Activated gamma-delta T cell treated with Interleukin-2 at 50 U/mL for 16 hours (primary cell): ENCODE data around the gene KRT83.

ENCODE experiments used
- DNase-seq: peaks from one replicate; pipeline ENCODE4 v3.0.0-alpha.2; 2020

Gene KRT83

DNA sequence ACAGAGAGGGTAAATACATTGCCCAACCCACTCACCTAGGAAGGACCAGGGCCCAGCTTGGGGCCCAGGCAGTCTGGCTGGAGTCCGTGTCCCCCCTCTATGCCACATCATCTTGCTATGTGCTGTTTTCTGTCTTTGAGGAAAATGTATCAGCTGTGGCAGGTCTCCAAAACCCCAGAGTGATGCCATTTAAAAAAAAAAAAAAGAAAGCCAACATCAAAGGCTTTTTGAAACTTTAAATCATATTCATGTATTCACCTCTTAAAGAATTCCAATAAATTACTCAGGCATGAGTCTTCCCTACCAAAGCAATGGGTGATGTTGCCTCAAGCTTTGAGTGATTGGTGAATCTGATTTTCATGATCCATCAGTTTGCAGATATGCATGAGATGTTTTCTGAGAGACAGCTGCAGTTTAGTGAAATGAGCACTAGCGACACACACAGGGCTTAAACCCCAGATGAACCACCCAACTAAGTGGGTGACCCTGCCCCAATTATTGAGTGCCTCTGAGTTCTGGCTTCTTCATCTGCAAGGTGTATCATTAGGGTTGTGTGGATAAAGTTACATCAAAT is 35.9 kb downstream of the KRT83 start:
- DNase-seq = no peak

DNA sequence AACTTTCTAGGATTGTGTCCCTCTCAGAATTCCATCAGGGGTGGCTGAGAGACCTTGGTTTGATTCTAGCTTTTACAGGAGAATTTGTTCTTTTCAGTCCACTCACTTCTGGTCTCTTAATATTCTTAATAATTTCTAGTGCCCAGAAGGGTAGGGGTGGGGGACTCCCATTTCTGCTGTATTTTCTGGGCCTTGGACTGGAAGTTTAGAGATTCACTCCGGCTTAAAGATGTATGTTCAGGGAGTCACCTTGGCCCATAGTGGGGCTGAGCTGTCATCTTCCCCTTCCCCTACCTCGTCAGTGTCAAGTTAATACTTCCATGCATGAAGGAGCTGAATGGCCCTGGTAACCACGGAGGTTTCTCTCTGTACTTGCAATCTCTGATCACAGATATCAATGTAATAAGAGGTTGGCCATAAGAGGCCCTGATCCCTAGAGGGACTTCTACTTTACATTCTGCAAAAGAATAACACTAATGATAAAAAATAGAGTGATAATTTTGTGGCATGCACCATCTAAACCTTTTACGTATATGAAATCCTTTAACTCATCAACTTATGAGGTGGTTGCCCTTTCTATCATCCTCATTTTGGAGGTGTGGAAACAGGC is 36.5 kb downstream of the KRT83 start:
- DNase-seq = no peak

DNA sequence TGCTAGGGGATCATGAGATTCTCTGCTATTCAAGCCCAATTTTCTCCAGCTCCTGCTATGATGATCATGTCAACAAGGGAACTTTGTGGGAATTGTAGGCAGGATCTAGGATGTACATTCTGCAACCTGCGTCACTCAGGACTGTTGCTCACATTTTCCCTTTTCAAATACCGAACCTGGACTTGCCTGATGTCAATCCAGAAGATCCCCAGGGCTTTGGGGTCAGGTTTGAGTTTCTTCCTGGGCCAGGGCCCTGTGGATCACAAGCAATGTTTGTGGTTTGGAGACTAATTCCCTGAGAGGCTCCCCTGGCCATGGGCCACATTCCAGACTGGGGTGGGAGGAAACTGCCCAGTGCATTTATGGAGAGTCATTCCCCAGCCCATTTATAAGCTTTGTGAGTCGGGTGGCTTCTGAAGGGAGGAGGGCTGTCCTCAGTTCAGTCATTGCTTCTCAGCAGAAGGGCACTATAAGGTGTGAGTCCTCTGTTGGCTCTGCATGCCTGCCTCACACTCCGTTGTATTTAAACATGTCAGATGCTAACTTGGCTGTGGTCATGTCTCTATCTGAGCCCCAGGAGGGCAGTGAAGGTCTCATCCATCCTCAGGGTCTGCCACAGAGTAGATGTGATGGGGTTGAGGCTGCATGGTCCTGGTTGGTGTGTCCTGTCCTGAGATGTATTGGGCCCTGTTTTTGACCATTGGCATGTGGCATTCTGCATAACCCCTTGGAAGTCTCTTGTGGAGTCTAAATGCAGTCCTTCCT is 40.2 kb downstream of the KRT83 start:
- no peak for DNase-seq

DNA sequence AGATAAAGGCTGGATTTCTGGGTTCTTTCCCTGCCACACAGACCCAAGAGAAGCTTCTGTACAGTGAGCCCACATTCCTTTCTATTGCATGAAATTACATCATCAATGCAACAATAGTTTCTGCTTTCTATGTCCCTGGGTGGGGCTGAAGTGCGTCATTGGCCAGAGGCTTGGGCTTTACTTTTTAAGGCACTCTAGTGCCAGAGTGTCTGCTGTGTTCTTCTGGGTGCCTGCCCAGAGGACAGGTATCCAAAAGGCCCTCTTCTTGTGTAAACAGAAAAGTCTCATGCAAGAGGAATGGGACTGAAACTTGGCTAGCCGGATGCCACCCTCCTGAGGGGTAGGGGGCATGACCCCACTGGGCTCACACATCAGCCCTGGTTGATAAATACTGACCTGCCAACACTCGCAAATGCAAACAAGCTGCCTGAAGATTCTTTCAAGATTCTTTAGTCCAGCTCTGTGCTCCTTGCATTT is 40.8 kb downstream of the KRT83 start:
- no peak for DNase-seq

DNA sequence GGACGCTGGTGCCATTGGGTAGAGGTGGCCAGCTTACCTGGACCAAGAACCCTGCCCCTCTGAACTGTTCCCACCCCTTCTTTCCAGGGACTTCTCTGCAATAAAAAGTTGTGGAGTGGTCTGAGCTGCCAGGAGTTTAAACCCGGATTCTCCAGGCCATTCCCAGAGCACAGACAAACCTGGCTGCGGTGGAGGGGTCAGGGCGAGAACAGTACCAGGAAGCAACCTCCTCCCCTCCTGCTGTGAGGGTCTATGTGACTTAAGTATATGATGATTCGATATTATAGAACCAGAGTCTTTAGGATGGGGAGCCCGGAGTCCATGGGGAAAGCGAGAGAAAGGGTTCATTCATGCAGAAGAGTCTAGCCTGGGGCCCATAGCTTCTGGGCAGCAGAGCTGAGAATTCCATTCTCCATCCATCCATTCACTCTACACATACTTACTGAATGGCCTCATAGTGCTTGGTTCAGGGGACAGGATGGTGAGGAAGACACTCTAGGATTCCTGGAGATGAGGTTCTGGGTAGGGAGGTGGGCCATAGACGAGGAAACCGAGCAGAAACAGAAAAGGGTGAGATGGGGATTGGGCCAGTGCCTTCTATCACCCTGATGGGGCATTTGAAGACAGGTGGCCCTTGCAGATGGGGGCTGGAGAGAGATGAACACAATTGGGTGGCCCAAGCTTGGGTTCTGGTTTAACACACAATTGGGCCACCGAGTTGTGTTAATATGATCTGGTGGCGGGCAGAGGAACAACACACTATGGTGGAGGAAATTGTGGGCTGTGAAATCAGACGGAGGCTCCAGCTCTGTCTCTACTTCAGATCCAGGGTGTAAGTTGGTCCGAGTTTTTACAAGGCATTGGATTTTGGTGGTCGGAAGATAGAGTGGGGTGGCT is 41.5 kb downstream of the KRT83 start:
- DNase-seq = no peak

DNA sequence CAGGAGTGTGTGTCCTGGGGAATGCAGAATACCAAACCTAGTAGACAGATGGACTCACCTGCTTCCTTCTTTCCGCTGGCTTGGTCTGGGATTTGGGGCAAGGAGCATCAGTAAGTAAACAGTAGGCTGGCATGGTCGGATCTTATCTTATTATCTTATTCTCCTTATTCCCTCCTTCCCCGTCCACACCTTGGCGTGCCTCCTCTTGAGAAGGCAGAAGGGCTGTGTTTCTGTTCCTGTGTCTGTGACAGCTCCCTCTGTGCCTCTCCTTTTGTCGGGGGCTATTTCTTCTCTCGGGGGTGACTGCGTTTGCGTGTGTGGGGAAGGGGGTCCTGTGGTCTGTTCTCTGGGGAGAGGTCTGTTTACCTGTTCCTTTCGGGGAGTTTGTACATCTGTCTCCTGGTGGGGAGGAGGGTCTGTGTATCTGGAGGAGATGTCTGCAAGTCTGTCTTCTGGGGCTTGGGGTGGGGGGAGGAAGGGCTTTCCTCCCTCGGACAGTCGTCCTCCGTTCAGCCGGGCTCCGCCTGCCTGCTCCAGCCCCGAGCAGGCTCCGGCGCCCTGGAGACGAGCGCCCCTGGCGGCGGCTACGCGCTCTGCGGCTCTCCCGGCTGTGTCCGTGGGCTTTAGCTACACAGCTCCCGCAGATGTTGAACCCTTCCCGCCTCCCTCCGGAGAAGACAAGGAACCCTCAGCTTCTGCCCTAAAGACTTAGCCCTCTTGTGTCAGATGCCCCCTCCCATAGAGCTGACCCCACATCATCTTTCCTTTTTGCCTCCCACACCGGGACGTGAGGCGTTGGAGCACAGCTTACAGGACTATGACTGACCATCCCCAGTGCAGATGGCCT is 42.4 kb downstream of the KRT83 start:
- DNase-seq = peak; percentile 63

DNA sequence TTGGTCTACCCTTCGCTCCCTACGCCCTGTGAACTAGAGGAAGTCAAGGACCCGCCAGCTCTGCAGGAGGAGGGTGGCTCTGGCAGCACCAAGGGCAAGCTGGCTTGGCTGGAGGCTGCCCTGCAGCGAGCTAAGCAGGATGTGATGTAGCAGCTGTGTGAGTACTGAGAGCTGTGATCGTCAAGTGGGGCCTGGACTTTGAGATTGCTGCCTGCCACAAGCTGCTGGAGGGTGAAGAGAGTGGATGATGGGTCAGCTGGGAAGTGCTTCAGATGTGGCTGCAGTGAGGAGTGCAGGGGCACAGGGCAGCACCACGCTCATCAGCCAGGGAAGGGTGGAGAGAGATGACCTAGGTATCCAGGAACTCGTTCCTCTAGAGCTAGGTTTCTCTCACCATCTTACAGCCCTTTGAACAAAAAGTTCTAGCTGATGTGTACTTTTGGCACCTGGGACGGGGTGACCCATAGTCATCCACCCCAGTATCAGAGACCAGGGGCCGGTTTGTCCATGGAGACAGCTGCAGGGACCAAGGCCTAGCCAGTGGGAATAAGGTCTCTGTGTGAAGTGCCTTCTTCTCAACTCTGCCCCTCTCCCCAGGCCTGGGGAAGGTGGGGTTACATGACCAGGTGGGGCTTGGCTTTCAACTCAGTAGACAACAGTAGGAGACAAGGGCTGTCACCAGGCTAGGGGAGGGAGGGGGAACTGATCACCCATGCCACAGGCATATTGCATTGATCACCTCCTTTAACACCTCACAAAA is 43.5 kb downstream of the KRT83 start:
- DNase-seq = no peak

DNA sequence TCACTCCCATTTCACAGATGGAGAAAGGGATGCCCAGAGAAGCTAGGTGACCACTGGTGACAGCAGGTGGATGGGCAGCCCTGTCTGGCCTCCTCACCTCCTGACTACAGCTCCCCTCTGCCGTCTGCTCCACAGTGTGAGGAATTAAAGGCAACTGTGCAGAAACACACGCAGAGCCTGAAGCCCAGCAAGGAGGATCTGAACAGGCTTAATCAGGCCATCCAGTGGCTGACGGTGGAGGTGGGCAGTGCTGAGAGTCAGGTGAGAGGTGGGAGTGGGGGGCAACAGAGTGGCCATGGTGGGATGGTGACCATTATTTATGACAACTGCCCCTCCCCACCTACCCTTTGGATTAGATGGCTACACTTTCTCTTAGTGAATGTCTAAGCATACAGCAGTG is 45.5 kb downstream of the KRT83 start:
- DNase-seq = no peak

DNA sequence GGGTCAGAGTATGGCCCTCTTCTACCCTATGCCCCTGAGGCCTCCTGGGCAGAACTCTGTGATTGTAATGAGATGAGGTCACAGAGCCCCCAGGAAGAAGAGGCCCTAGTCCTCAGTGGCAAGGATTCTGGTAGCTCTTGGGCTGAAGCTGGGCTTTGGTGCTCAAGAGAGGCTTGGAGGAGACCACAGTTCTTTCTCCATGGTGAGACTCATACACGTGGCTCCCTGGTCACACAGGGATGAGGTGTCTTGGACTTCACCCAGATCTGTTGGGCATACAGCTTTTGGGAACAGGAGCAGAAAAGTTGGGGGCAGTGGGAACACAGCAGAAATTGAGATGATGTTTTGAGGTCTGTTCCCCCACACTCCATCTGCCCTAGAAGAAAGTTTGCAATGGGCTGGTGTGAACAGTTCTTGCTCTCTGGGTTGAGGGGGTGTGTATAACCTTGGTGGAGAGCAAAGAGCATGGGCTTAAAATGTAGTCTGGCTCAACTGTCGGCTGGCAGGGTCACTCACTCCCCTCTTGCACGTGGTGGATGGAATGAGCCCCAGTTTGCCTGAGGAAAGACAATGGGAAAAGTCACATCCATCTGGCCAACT is 46.6 kb downstream of the KRT83 start, which contains the start of gene KRT86:
TSS of gene KRT86 (plus strand) at position 125 of the 600 bp plus-strand sequence. CDS start 27,272 bp downstream, outside the sequence.
- DNase-seq = no peak

DNA sequence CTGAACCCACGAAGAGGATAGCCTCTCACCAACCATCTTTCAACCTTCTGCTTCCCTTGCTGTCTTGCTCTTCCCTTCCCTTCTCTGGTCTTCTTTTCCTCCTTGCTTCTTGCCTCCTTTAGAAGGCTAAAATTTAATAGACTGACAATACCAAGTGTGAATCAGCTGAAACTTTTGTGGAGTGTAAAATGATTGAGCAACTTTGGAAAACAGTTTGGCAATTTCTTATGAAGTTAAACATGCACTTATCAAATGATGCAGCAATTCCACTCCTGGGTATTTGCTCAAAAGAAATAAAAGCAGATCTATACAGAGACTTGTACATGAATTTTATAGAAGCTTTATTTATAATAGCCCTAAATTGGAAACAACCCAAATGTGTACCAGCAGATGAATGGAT is 50.0 kb downstream of the KRT83 start:
- no peak for DNase-seq

DNA sequence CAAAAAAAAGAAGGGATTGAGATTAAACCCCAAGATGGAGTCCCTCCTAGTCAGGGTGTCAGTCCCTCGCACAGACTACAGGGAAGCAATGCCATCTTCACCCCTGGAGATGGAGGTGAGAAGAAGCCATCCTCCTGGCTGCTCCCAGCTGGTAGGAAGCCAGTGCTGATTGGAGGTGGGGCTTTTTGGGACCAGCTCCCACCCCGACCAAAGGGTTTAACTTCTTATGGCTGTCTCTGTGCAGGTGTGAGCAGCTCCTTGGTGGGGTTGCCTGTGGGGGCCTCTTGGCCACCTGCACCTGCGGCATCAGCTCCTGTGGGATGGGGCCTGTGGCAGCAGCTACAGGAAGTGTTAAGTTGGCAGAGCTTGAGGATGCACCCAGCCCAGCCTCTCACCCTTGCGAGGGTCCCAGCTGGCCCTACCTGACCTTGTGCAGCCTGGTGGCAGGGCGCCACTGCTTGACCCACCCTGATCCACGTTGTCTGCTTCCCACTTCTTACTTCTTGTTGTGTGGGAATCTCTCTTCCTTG is 50.6 kb downstream of the KRT83 start:
- no peak for DNase-seq

DNA sequence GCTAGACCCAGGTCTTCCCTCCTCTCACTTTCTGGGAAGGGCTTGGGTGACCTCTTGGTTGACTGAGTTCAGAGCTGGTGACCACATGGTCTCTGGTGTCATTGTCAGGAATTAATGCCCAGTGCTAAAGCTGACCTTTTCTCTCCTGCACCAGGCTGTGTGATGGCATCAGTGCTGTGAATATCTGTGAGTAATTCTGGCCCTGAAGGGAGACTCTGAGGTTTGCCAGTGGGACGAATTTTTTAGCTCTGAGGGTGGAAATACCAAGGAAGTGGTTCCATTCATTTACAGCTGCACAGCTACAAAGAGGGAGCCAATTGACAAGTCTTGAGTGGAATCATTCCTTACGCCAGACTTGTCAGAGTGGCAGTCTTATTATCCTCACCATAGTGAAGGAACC is 53.0 kb downstream of the KRT83 start:
- no peak for DNase-seq

DNA sequence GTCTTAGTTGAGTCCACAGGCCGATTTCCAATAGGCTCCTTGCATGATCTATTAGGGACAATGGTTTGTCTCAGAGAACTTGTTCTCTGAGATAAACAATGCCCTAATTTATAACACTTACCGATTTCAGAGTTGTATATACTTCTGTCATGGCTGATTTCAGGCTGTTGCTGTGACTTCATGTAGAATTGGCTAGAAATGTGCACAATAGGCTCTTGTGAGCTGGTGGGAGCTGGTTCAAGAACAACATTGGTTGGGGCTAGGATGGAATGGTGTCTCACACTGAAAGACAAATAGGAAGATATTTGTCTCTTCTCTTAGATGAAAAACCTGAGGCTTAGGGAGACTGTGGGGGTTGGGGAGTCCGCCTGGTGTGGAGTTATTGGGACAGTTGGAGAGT is 53.5 kb downstream of the KRT83 start:
- no peak for DNase-seq

DNA sequence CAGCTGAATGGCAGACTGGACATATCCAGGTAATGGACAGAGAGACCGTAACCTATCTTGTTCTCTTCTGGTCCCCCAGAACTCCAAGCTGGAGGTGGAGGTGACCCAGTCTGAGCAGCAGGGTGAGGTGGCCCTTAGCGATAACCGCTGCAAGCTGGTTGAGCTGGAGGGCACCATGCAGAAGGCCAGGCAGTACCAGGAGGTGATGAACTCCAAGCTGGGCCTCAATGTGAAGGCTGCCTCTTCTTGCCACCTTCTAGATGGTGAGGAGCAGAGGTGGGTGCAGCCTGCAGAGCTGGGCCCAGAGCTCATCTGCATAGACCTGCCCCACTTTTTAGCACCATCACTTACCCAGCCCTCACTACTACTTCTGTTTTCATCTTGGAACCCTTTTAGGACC is 53.9 kb downstream of the KRT83 start:
- DNase-seq = no peak

DNA sequence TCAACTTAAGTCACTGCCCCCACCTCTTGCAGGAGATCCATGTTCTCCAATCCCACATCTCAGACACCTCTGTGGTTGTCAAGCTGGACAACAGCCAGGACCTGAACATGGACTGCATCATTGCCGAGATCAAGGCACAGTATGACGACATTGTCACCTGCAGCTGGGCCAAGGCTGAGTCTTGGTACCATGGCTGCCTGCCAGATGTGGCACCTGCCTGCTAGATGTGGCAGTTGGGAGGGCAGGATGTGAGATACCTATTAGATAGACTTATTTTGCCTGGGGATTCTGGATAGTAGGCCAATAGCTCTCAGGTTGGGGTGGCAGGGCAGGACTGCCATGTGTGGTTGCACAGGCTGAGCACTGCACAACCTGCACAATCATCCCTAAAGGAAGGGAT is 54.7 kb downstream of the KRT83 start:
- no peak for DNase-seq

DNA sequence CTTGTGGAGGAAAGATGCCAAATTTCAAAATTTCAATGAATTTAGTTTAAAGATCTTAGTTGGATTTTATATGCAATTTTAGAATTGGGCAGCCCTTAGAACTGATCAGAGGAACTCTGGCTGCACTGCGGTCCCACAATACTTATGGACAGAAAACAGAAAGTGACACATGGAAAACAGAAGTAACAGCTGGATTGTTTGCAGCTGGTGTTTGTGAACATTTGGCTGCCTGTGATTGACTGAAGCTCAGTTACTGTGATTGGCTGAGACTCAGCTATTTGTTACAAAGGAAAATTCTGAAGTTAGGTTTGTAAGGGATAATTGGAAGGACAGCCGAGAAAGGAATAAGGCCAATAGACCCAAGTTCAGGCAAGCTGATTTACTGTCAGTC is 56.8 kb downstream of the KRT83 start:
- no peak for DNase-seq
